Mucosa of descending colon (tissue), 3 donors: ENCODE measurements around the gene SCARB1. TPM values are rescaled to one million over a fixed set of nuclear protein-coding genes. Genes with fewer than 3 reads are reported as not detected.

Experiments
- ATAC-seq: fragments of 200-7000 bp; cut with Tn5 transposase; one replicate; pipeline ENCODE4 v1.9.1; 2020; ENCODE audit warnings: mild to moderate bottlenecking, moderate library complexity
- DNase-seq, 3 donors: peaks; one replicate each; pipeline ENCODE4 v3.0.0-alpha.2; 2020
- H3K36me3 ChIP-seq: fragments of 200-600 bp; one replicate; pipeline ENCODE4 v1.8.0; 2021; ENCODE audit warnings: low read depth, mild to moderate bottlenecking
- H3K4me1 ChIP-seq: fragments of 200-600 bp; one replicate; pipeline ENCODE4 v1.8.0; 2021; ENCODE audit warnings: low read depth, mild to moderate bottlenecking
- H3K4me3 ChIP-seq: fragments of 200-600 bp; one replicate; pipeline ENCODE4 v1.8.0; 2021; ENCODE audit warnings: mild to moderate bottlenecking
- H3K9me3 ChIP-seq: fragments of 200-600 bp; one replicate; pipeline ENCODE4 v1.8.0; 2021; ENCODE audit warnings: mild to moderate bottlenecking
- intact Hi-C, 2 donors: fragments of 100-400 bp; cut with DNase I in 1 of 2; cut with micrococcal nuclease in 1 of 2; formaldehyde crosslinking; loops; one replicate each; pipeline versions ENCODE4 v1.11.0 to v1.11.1; 2022; cut with DNase I, micrococcal nuclease
- total RNA-seq, 3 donors: library from RNA; stranded (reverse); fragmentation: NEBNext Ultra II Directional in 2 of 3; extraction: Animal tissue kit (Norgen Biotek cat#: 25700) in 2 of 3; gene quantifications; one replicate each; pipeline versions ENCODE4 v1.2.1 to v1.2.4, GENCODE V29; 2021 to 2023
- TF ChIP-seq, protein P1 (sequence below): fragments of 200-600 bp; IDR thresholded peaks from one replicate; pipeline ENCODE4 v1.8.0; 2022; ENCODE audit warnings: antibody characterized with exemption, mild to moderate bottlenecking
- donor health status: DM: no; HTN: no; CAD: no; lungs with moderate emphysema.
- donor health status: DM: no; HTN: no; CAD: no.
- donor health status: DM: no; HTN: yes; CAD: no.

The SCARB1 gene
- total RNA-seq, 3 donors from 2014 or later, result 23.0 to 55.1 (median 31.2) TPM

DNA sequence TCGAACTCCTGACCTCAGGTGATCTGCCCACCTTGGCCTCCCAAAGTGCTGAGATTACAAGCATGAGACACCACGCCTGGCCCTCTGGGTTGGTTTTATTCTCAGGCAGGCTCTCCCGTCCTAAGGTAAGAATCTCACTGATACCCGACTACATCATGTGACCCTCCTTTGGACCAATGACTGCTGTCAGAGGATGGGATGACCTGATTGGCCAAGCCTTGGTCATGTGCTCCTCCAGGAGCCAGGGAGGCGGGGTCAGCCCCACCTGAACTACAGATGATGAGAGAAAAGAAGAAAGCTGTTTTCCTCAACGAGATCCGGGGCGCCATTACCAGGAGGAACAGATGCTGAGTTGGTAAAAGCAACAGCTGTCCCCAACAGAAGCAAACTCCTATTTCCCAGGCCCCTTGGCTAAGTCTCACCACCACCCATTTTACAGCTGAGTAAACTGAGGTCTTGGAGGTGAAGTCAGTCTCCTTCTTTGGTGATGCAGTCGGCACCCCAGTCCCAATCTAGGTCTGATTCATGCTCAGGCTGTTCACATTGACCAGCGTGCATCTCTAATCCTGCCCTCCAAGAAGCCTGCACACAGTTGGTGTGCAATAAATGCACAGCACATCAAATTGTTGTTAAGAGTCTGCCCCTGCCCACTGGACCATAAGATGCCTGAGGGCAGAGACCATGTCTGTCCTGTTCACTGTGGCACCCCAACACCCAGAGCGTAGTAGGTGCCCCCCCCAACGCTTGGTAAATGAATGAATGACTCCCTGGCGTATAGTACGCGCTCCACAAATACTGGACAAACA is 118.8 kb downstream of the SCARB1 start:
- Histone ChIP-seq H3K4me1 (peaks cover 22% of the 10 kb centered on the region), H3K9me3 (no peaks in the 10 kb centered on the region), H3K36me3 (no peaks in the 10 kb centered on the region), H3K4me3 (no peak overlapping the region)
- TF ChIP-seq, protein P1, sequence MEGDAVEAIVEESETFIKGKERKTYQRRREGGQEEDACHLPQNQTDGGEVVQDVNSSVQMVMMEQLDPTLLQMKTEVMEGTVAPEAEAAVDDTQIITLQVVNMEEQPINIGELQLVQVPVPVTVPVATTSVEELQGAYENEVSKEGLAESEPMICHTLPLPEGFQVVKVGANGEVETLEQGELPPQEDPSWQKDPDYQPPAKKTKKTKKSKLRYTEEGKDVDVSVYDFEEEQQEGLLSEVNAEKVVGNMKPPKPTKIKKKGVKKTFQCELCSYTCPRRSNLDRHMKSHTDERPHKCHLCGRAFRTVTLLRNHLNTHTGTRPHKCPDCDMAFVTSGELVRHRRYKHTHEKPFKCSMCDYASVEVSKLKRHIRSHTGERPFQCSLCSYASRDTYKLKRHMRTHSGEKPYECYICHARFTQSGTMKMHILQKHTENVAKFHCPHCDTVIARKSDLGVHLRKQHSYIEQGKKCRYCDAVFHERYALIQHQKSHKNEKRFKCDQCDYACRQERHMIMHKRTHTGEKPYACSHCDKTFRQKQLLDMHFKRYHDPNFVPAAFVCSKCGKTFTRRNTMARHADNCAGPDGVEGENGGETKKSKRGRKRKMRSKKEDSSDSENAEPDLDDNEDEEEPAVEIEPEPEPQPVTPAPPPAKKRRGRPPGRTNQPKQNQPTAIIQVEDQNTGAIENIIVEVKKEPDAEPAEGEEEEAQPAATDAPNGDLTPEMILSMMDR, result no peak
- ATAC-seq (no peak), DNase-seq (no peak)
- intact Hi-C loops, result no loop called here

DNA sequence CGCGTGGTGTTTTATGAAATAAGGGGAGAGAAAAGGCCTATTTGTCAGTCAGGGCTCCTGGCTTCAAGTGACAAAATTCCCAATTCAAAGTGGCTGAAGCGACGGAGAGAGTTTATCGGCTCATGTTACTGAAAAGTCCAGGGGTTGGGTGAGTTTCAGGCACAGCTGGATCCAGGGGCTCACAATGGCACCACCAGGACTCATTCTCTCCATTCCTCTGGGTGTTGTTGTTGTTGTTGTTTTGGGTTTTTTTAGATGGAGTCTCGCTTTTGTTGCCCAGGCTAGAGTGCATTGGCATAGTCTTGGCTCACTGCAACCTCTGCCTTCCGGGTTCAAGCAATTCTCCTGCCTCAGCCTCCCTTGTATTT is 119.4 kb downstream of the SCARB1 start:
- no peak for ATAC-seq
- Histone ChIP-seq H3K36me3 (no peaks in the 10 kb centered on the region), H3K4me1 (peaks cover 22% of the 10 kb centered on the region), H3K4me3 (no peak overlapping the region), H3K9me3 (no peaks in the 10 kb centered on the region)
- intact Hi-C loops, result no loop called here
- no peak for DNase-seq
- TF ChIP-seq, protein P1, result no peak

DNA sequence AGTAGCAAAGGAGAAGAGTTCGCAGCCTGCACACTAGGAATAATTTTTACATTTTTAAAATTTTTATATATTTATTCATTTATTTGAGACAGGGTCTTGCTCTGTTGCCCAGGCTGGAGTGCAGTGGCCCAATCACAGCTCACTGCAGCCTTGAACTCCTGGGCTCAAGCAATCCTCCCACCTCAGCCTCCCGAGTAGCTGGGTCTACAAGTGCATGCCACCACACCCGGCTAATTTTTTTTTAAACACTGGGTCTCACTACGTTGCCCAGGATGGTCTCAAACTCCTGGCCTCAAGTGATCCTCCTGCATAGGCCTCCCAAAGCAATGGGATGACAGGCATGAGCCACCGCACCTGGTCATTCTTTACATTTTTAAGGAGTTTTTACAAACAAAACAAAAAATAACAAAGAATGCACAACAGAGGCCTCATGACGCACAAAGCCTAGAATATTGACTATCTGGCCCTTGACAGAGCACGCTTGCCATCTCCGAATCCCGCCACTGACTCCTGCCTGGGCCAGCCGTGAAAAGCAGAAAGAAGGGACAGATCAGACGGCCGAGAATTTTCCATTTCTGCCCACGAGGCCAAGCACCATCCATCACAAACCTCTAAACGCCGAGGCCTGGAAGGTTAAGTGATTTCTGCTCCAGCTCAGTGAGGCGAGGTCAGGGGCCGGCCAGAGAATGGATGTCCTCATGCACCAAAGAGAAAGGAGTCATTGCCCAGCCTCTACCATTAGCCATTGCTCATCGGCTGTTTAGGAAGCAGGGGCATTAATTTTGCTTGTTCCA is 120.0 kb downstream of the SCARB1 start:
- DNase-seq (no peak), ATAC-seq (no peak)
- Histone ChIP-seq H3K4me1 (peaks cover 22% of the 10 kb centered on the region), H3K9me3 (no peaks in the 10 kb centered on the region), H3K4me3 (no peak overlapping the region), H3K36me3 (no peaks in the 10 kb centered on the region)
- intact Hi-C loops, result no loop called here
- TF ChIP-seq, protein P1, result no peak

DNA sequence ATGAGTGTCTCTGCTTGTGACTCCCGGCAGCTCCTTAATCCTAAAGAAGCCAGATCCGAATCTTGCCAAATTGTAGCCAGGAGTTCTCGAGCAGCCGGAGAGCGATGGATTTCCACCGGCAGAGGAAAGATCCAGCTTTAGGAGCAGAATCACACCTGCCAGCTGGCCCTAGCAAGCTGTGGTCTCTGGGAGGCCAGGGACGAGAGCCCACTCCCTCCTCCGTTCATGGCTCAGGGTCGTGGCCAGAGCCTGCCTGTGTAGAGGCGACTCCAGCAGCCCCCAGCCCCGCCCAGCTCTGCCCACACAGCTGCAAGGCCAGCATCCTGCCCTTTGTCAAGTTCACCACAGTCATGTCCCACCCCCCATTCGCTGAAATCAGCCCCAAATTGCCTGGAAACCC is 121.0 kb downstream of the SCARB1 start:
- DNase-seq, result no peak
- Histone ChIP-seq H3K4me3 (no peak overlapping the region), H3K4me1 (peaks cover 19% of the 10 kb centered on the region), H3K36me3 (no peaks in the 10 kb centered on the region), H3K9me3 (no peaks in the 10 kb centered on the region)
- intact Hi-C loops, result no loop called here
- no peak for ATAC-seq
- TF ChIP-seq, protein P1, result no peak

DNA sequence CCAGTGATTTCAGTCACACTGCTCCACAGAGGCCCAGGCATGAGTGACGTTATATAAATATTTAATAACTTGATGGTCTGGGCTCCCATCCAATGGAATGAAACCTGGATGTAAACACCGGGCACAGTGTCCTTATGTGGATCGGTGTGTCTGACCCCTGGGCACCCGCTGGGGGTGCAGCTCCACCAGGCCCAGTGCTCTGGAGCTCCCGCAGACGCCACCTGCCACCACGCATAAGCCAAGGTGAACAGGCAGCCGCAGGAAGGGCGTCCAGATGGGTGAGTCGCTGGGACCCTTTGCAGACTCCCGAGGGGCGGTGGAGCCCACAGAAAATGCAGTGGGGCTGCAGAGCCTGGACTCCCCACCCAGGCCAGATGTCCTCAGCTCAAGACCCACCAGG is 121.6 kb downstream of the SCARB1 start:
- H3K4me1 ChIP-seq, result peaks cover 14% of the 10 kb centered on the region
- no peak overlapping the region for H3K4me3 ChIP-seq
- no peaks in the 10 kb centered on the region for H3K36me3 ChIP-seq
- H3K9me3 ChIP-seq, result no peaks in the 10 kb centered on the region
- DNase-seq (no peak), ATAC-seq (no peak)
- intact Hi-C loops, result no loop called here
- TF ChIP-seq, protein P1, result no peak
